ENCODE measurements around the gene PDLIM1.

- TF ChIP-seq CTCF (IDR thresholded peaks at IDR 0.05) (no peak), POLR2A (IDR thresholded peaks at IDR 0.05) (no peak), POLR2AphosphoS5 (IDR thresholded peaks at IDR 0.05) (no peak), EP300 (IDR thresholded peaks at IDR 0.05) (no peak)
Observed at GRCh38 chr10:95253007-95253406, 37.8 kb downstream of the PDLIM1 start.
